Dermis microvascular lymphatic vessel endothelial cell (primary cell): ENCODE measurements around the gene GPANK1. TPM values are rescaled to one million over a fixed set of nuclear protein-coding genes. Genes with fewer than 3 reads are reported as not detected.

Experiments
- DNase-seq, 2 donors: peaks; one replicate each; pipeline versions ENCODE4 v3.0.0 to v3.0.0-alpha.2; 2010; ENCODE audit warnings: low read depth in 2 of 2
- total RNA-seq: library from RNA; depleted of rRNA; stranded (reverse); fragments of >200 nt; gene quantifications from 2 replicates; pipeline ENCODE4 v1.2.1, GENCODE V29; 2014

GPANK1 gene
- total RNA-seq, 1 donor from 2014 or later, result 9.0 TPM

- no peak for DNase-seq
Observed at GRCh38 chr6:31642798-31643570, 21.8 kb downstream of the GPANK1 start.

GRCh38 chr6:31641370-31641769, 23.4 kb downstream of the GPANK1 start:
- no peak for DNase-seq

GRCh38 chr6:31640612-31641011, 24.2 kb downstream of the GPANK1 start:
- DNase-seq, result no peak

GRCh38 chr6:31639449-31639861, 25.3 kb downstream of the GPANK1 start:
- peak in 1 of 2 donors; percentile 34 for DNase-seq

GRCh38 chr6:31639043-31639442, 25.8 kb downstream of the GPANK1 start:
- no peak for DNase-seq

- no peak for DNase-seq
Observed at GRCh38 chr6:31636698-31637596, 27.9 kb downstream of the GPANK1 start.

GRCh38 chr6:31634969-31635575, 29.7 kb downstream of the GPANK1 start:
- no peak for DNase-seq

- no peak for DNase-seq
Observed at GRCh38 chr6:31634131-31634530, 30.7 kb downstream of the GPANK1 start.

- no peak for DNase-seq
Observed at GRCh38 chr6:31633447-31633846, 31.4 kb downstream of the GPANK1 start.

GRCh38 chr6:31632279-31632946, 32.4 kb downstream of the GPANK1 start:
- DNase-seq, result no peak

GRCh38 chr6:31631681-31632278, 33.0 kb downstream of the GPANK1 start:
- no peak for DNase-seq

GRCh38 chr6:31631209-31631608, 33.6 kb downstream of the GPANK1 start:
- DNase-seq, result no peak

GRCh38 chr6:31630177-31630934, 34.4 kb downstream of the GPANK1 start:
- DNase-seq, result no peak

- no peak for DNase-seq
Observed at GRCh38 chr6:31629014-31629413, 35.8 kb downstream of the GPANK1 start.

GRCh38 chr6:31627690-31628287, 37.0 kb downstream of the GPANK1 start:
- no peak for DNase-seq

GRCh38 chr6:31626952-31627351, 37.8 kb downstream of the GPANK1 start:
- no peak for DNase-seq

GRCh38 chr6:31624070-31624469, 40.7 kb downstream of the GPANK1 start:
- DNase-seq, result no peak

GRCh38 chr6:31622684-31623091, 42.1 kb downstream of the GPANK1 start:
- DNase-seq, result no peak

- DNase-seq, result no peak
Observed at GRCh38 chr6:31621991-31622390, 42.8 kb downstream of the GPANK1 start.
